SKM-1 (cell line): ENCODE results near the gene CELSR1.

Source experiments
- DNase-seq: peaks from one replicate; lab custom pipeline; 2025; ENCODE audit not compliant: unreplicated experiment; lab: John Stamatoyannopoulos, UW

CELSR1 gene

DNA sequence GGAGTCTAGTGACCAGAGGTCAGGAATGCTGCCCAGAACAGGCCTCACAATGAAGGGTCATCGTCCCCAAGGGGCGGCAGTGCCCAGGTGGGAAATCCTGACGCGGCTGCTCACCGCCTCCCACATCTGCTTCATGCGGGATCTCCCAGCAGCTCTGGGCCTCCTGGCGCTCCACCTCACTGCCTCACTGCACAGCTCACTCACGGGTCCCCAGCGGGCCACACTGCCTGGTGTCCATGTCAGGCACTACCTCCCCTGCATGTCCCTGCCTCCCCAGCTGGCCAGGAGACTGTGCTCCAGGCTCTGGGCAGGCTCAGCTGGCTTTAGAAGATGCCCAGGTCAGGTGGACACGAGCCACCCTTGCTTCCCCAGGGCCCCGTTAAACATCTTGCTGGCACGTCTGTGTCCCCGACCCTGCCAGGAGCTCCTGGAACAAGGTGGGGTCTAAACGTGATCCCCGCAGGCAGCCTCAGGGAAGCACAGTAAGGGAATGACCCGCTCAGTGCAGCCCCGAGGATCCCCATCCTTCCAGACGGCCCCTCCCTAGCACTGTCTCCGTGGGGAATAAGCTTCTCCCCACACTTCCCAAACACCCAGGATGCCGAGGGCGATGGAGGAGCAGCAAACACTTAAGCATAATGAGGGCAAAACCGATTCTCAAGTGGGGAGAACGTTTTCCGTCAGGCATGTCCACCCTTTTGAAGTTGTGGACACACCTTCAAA, 108.7 kb downstream of the CELSR1 start:
- no peak for DNase-seq

DNA sequence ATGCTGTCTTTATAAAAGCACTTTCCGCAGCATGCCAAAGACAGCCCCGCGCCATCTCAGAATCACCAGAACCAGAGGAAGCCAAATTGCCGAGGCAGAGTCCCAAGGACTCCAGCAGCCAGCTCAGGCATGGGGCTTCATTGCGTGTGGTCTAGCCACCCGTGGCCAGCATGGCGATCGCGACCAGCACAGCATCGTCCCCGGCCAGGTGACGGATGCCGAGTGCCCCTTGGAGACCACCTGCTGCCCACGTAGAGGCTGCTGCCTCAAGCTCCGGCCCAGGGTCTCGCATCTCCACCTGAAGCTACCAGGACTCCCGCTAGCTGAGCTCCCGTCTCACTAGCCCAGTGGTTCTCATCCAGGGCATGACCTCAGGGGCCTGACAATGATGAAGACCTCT, 109.2 kb downstream of the CELSR1 start:
- no peak for DNase-seq

DNA sequence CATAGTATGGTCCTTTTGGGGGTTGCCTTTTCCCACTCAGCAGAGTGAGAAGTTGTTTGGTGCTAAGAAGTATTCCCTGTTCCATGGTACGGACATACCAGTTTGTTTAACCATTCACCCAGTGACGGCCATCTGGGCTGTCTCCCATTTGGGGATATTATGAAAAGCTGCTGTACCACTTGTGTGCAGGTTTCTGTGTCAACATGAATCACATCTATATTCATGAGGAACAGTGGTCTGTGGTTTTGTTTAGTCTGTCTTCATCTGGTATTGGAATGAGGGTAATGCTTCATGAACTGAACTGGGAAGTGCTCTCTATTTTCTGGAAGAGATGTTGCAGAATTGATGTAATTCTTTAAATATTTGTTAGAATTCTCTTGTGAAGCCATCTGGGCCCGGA, 112.4 kb downstream of the CELSR1 start:
- no peak for DNase-seq

DNA sequence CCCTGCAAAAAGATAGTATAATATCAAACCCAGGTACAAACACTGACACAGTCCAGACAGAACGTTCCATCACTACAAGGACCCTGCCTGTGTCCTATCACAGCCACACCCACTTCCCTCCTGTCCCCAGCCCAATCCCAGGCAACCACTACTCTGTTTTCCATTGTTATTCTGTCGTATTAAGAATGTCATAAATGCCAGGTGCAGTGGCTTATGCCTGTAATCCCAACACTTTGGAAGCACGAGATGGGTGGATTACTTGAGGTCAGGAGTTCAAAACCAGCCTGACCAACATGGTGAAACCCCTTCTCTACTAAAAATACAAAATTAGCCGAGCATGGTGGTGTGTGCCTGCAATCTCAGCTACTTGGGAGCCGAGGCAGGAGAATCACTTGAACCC, 112.9 kb downstream of the CELSR1 start:
- DNase-seq = no peak

DNA sequence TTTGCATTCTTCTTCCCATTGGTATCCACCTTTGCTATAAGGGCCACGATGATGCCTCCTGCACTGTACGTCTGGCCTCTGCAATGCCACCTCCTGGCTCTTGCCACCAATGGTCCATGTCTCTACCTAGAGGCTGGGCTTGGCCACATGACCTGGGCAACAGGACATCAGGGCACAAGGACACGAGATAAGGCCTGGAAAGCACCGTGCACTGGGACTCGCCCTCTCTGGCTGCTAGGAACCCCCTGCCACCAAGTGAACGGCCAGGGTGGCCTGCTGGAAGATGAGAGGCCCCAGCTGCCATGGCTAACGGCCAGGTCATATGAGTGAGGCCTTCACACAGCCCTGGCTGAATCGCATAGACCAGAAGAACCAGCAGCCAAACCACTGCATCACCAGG, 114.5 kb downstream of the CELSR1 start:
- no peak for DNase-seq

DNA sequence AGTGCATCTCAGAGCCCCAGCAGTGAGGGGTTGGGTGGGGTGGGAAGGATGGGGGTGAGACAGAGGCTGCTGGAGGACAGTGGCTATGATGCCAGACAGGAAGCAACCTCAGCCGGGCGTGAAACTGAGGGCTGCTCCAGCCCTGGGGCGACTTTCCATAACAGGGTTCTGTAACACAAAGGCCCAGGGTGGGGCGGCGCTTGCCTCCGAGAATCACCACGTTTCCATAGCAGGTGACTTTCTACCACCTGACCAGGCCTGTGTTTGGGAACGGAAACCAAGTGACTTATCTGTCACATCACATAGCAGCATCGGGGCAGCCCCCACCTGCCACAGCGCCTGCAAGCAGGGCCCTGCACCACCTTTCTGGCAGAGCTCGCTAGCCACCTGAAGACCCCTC, 116.2 kb downstream of the CELSR1 start:
- no peak for DNase-seq

DNA sequence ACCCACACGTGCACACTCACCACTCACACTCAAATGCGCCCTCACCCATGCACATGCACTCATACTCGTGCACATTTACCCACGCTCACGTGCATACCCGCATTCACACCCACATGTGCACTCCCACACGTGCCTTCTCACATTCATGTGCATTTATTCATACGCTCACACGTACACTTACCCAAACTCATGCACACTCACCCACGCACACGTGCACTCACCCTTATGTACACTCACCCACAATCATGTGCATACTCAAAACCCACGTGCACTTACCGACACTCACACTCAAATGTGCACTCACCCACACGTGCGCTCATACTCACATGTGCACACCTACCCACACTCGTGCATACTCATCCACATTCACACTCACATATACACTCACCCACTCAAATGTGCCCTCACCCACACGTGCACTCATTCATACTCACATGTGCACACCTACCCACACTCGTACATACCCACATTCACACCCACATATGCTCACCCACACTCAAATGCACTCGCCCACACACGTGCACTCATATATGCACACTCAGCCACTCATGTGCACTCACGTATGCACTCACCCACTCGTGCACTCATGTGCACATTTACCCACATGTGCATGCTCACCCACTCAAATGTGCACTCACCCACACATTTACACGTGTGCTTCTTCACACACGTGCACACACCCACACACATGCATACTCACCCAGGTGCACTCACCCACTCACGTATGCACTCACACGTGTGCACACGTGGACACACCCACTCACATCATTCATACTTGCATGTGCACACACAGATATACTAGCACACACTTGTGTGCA, 117.5 kb downstream of the CELSR1 start:
- no peak for DNase-seq

DNA sequence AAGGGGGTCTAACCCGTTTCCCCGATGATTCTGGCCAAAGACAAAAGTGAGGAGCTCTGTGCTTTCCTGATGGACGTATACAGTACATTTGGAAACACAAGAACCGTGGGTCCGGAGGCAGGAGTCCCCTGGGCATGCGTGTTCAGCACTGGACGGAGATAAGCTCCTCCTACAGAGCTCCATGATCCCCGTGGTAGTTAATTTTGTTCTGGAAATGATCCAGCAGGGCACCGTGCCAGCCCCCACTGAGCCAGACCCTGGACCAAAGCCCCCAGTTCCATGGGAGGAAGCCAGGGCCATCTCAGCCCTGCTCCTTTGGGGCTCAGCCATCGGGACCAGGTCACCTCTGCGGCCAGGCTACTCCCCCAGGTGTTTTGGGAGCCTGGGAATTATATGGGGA, 118.6 kb downstream of the CELSR1 start:
- DNase-seq = no peak

DNA sequence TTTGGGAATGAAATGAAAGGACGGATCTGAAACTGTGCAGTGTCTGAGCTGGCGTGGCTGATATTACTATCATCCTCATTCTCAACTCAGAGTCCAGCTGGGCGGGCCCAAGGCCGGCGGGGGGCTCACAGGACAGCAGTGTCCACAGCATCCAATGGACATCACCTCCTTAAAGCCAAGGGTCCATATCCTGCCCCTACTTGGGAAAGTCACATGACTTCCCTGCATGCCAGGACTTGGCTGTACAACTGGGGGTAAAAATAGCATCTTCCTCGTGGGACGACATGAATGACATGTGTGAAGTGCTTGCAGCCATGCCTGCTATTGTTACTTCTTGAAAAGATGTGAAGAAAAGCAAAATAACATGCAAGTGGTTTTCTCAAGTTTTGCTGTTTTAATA, 119.7 kb downstream of the CELSR1 start:
- DNase-seq = no peak

DNA sequence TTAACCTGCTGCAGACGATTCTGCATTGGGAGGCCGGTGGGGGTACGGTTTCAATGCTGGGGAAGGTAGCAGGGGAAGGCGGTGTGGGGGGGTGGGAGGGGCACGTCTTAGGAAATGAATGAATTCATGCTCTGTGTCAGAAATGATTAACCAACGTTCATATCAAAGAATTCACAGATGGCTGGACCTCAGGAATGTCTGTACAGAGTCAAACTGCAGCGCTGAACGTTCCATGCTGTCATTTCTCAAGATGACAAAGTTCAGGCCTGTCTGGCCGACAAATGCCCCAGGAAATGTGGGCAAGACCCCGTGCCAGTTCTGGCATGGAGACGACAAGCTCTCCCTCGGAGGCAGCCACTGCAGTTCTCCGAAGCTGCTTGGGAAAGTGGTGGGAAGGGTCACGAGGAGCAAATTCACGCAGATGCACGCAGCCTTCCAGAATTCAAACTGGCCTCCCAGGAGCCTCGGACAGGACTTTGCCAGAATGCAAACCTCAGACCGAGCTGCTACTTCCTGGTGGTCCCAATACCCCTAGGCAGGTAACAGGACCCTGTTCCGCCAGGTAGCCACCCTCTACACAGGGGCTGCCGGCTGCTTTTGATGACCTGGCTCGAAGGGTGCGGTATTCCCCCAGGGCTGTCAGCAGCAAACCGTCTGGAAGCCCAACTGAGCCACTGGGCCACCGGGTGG, 120.4 kb downstream of the CELSR1 start:
- no peak for DNase-seq

DNA sequence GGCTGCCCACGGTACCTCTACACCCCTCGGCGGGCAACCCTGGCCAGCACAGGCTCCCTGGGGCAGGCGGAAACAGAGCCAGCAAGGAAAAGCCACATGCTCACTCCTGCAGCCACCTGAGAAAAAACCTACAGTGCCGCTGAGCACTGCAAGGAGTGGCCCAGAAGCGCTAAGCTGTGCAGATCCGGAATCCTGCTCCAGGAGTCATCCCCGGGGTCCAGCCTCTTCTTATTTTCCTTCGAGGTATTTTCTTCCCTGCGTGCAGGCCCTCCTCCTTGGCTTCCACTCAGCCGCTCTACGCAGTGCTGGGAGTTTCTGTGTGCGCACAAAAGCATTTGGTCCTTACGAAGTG, 120.9 kb downstream of the CELSR1 start:
- no peak for DNase-seq

DNA sequence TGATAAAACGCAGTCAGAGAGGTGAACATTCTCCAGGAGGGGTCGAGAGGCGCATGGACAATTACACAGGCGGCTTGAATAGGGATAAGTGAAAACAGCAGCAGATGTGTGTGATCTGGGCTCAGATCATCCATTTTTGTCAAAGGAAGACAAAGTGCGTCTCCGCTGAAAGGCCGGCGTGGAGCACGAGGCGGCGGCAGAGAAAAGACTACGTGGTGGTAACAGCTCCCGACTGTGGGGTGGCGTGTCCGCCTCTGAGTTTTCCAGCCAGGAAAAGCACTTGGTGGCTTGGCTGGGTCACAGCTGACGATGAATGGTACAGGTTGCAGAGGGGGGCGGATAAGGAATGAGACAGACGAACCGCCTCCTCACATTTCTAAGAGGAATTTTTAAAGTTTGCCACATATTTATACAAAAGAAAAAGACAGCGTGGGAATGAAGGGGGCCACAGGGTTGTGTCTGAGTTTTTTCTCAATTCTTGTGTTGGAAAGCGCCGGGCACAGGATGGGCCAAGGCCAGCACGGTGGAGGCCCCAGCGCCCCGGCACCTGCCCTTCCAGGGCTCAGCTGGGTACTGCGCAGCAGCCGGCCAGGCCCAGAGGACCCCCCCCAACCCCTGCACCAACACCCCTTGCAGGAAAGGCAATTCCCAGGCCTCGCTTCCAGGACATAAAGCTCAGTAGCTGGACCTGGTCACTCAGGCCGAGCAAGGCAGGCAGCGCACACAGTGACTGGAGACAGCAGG, 121.5 kb downstream of the CELSR1 start:
- DNase-seq = no peak

DNA sequence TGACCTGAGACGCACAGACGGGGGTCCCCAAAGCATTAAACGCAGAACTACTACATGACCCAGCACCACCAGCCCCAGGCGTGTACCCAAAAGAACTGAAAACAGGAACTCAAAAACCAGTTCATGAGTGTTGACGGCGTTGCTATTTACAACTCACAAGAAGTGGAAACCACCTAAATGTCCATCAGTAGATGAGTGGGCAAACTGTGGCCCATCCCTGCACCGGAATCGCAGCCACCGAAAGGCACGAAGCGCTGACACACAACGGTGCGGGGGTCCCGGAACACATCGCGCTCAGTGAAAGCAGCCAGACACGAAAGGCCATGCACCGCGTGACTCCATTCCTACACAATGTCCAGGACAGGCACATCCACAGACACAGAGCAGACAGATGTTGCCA, 122.7 kb downstream of the CELSR1 start:
- DNase-seq = no peak

DNA sequence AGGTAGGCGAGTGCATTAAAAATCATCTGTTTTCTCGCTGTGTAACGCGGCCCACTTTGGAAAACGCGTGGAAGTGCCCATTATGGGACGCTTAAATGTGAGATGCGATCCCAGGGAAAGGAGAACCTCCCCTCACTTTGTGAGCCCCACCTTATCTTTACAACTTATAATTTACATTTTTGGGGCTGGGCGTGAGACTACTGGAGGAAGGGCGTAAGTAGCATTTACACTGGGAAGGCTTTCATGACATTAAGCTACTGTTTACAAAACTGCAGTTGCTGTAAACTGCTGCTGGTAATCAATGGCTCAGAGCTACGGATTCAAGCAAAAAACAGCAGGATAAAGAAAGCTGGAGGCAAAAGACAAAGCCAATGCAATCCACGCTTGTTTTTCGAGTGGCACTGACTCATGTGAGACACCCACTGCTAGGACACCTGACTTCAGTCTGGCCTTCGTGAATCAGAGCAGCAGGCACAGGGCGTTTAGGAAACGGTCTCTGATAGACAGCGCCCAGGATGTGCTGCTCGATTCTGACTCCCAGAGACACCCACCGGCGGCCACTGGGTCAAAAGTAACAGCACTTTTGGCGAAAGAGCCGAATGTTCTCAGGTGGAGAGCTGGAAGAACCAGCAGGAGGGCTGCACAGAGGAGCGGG, 123.6 kb downstream of the CELSR1 start:
- no peak for DNase-seq

DNA sequence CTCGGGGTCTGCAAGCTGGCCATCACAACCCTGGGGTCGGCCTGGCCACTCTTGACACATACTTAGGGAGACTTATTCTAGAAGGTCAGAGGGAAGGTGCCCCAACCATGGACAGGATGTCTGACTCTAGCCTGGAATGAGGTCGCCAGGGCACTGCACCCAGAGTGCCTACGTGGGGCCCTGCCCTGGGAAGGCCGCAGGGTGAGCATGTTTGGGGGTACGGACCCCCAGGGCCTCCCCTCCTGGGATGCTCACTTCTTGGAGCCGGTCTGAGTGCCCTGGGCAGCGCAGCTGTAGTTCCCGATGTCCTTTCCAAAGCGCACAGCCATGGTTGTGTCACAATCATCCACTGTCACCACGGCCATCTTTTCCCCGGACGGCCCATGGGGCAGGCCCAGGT, 126.1 kb downstream of the CELSR1 start:
- no peak for DNase-seq

DNA sequence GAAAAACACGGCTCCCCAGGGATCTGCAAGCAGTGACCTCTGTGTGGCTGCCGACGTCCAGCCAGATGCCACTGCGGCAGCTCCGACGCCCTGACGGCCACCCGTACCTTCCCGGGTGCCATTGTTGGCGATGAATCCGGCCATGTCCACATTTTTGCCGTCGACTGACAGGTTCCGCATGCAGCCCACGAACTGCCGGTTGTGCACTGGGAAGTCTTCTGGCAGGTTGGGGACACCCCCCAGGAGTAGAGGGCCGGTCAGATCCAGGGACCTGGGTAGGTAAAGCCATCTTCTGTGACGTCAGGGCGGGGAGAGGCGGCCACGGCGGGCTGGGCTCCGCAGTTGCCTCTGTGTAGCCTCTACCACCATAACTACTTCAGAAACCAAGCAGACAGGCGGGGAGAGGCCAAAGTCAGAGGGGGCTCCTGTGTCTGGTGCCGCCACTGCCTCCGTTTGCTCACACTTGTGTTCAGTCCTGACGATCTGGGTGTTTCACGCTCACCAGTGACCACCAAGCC, 127.1 kb downstream of the CELSR1 start:
- no peak for DNase-seq

DNA sequence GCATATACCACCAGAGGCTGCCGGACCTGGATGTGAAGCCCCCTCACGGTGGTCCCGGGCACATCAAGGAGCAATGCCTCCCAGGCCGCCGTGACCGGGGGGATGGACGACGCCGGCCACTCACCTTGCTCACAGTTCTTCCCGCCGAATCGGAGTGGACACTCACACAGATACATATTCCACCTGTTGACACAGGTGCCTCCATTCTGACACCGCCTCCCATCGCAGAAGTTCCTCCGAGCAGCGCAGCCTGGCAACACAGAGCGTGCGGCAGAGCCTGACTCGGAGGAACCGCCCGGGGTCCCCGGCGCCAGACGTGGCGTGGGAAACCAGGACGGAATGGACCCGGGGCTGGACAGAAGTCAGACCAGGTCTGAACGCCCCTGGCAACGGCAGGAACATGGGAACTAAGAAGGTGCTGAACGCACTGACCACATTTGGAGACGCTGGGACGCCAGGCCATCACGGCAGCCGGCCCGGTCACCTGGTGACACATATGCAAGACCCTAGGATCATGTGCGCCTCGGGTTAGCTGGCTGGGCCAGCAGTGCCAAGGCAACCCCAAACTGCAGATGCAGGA, 127.7 kb downstream of the CELSR1 start:
- DNase-seq = no peak

DNA sequence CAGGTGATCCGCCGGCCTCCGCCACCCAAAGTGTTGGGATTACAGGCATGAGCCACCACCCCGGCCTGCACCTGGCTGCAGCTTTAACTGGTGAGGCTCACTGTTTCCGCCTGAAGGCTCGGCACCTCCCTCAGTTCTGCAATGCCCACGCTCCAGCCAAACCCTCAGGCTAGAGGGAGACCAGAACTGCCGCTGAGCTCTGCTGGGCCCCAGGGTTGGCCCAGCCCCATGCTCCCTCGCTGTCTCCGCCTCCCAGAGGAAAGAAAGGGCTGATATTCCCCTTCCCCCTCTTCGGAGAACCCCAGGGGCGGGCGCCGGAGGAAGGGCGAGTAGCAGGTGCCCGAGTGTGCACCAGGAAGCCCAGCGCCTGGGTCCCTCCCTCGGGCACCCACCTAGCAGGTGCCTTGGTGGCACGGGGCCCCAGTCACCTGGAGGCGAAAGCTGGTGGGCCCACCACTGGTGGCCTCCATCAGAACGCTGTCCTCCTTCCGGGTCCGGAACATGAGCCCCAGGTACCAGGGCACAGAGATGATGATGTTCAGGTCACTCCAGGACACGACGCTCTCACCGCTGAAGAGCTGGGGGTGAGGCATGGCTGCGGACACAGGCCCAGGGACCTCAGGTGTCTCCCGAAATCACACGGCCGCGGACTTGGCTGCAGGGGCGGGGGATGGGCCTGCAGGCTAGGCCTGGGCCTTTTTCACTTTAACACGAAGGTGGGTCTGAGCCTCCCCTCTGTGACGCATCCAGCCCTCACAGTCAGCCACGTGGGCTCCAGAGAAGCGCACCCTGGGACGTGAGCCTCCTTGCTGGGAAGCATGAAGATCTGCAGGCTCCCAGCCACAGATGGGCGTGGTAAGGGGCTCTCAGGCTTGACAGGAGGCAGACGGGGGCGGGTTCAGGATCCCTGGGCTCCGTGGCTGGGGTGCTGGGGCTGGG, 128.6 kb downstream of the CELSR1 start:
- no peak for DNase-seq

DNA sequence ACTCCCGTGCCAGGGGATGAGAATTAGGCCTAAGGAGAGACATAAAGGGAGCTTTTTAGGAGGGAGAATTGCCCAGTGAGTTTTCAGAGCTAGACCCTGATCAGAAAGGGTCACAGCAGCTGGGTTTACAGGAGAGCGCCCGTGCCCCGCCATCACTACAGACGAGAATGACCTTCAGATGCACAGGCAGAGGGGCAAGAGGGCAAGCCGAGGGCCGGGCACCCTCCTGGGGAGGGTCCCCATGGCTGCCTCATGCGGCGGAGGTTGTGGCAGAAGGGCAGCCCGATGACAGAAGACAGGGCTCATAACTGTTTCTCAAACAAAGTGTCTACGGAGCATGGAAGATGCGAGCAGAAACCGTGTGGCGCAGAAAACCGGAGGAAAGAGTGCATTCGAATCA, 129.7 kb downstream of the CELSR1 start:
- no peak for DNase-seq
